Fibroblast of pulmonary artery (primary cell): Measurements from ENCODE around the gene SMC1B.

Experiments
- DNase-seq: peaks from one replicate; pipeline ENCODE4 v3.0.0-alpha.2; 2010; ENCODE audit warnings: low read depth
- H3K4me3 ChIP-seq: replicated peaks from 2 replicates; pipeline ENCODE4 v1.5.1; 2011; ENCODE audit warnings: low read depth, mild to moderate bottlenecking, control low read depth, low read length, moderate library complexity
- TF ChIP-seq, protein P1 (sequence below): IDR thresholded peaks from 2 replicates; pipeline ENCODE4 v1.5.1; 2011; ENCODE audit warnings: mild to moderate bottlenecking, control low read depth, low read length, inconsistent platforms; ENCODE audit errors: missing control alignments

SMC1B gene

DNA sequence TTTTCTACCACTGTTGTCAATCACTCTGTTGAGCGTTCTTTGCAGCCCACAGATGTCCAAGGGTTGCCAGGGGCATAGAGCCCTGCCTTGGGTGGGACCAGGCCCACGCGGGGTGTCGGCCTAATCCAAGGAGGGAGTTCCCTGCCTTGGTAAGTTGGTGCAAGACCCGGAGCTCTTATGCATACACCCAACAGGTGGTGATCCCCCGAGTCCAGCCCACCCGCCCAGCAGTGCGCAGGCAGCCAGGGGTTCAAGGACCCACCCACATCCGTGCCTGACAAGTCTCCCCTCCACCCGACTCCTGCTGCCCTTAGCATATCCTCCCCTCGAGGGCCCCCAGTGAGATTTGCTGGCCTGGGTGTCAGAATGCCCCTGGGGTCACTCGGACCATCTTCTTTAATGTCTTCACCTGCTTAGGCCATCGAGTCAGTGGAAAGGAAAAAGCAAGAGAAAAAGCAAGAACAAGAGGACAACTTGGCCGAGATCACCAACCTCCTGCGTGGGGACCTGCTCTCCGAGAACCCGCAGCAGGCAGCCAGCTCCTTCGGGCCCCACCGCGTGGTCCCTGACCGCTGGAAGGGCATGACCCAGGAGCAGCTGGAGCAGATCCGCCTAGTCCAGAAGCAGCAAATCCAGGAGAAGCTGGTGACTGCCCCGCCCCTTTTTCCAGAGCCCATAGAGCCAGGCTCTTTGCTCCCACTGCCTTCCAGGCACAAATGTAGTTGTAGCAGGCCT, 12.3 kb upstream of the SMC1B start:
- DNase-seq: no peak
- no peak overlapping the region for H3K4me3 ChIP-seq
- TF ChIP-seq, protein P1, sequence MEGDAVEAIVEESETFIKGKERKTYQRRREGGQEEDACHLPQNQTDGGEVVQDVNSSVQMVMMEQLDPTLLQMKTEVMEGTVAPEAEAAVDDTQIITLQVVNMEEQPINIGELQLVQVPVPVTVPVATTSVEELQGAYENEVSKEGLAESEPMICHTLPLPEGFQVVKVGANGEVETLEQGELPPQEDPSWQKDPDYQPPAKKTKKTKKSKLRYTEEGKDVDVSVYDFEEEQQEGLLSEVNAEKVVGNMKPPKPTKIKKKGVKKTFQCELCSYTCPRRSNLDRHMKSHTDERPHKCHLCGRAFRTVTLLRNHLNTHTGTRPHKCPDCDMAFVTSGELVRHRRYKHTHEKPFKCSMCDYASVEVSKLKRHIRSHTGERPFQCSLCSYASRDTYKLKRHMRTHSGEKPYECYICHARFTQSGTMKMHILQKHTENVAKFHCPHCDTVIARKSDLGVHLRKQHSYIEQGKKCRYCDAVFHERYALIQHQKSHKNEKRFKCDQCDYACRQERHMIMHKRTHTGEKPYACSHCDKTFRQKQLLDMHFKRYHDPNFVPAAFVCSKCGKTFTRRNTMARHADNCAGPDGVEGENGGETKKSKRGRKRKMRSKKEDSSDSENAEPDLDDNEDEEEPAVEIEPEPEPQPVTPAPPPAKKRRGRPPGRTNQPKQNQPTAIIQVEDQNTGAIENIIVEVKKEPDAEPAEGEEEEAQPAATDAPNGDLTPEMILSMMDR: no peak

DNA sequence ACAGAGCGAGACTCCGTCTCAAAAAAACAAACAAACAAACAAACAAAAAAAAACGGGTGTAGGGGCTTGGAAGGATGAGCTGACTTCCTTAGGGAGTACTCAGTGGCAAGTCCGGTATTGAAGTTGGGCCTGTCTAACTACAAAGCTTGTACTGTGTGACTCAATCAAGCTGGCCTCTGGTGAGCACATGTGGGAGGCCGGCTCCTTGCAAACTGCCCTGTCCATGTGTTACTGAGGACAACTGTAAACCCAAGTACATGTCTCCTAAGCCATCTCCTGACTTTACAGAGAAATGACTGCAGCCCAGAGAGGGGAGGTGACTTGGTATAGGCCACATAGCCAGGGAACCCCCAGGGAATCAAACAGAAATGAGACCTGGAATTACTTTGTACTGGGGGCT, 11.7 kb upstream of the SMC1B start:
- TF ChIP-seq, protein P1: no peak

DNA sequence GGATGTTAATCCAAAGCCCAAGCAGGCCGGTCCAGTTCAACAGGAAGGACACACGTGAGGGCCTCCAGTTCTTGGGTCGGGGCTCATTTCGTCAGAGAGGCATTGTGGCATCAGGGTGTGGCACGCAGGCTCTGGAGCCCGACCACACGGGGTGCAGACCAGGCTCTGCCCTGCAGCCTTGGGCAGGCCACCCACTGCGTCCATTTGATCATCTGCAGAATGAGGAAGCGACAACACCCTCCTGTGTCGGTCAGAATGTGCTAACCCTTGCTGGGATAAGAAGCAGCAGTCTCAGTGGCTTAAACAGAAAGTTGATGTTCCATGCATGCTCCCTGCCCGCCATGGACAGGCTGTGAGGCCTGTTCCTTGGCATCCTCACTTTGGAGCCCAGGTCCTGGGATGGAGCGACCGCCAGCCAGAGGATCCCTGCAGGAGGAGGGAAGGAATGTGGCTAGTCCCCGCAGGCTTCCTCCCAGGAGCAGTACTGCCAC, 10.9 kb upstream of the SMC1B start:
- no peak overlapping the region for H3K4me3 ChIP-seq
- TF ChIP-seq, protein P1: no peak
- no peak for DNase-seq

More for the DNA sequence above, 11.7 kb upstream of the SMC1B start:
- peak; percentile 29 for DNase-seq
- no peak overlapping the region for H3K4me3 ChIP-seq

DNA sequence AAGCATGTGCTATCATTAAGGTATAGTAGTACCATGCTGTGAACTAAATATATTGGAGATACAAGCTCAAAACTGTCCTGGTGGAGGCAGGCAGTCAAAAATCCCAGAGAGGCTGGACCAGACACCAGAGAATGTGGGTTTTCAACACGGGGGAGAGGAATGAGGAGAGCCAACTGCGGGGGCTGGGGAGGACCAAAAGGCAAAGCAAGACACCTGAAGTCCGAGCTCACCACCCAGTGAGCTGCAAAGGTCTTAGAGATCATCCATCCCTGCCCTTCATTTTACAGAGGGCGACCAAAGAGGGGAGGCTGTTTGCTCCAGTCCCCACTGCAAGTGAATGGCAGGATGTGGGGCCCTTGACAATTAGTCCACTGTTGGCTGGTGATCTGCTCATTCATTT, 10.1 kb upstream of the SMC1B start:
- H3K4me3 ChIP-seq: no peak overlapping the region
- no peak for DNase-seq
- TF ChIP-seq, protein P1: no peak

DNA sequence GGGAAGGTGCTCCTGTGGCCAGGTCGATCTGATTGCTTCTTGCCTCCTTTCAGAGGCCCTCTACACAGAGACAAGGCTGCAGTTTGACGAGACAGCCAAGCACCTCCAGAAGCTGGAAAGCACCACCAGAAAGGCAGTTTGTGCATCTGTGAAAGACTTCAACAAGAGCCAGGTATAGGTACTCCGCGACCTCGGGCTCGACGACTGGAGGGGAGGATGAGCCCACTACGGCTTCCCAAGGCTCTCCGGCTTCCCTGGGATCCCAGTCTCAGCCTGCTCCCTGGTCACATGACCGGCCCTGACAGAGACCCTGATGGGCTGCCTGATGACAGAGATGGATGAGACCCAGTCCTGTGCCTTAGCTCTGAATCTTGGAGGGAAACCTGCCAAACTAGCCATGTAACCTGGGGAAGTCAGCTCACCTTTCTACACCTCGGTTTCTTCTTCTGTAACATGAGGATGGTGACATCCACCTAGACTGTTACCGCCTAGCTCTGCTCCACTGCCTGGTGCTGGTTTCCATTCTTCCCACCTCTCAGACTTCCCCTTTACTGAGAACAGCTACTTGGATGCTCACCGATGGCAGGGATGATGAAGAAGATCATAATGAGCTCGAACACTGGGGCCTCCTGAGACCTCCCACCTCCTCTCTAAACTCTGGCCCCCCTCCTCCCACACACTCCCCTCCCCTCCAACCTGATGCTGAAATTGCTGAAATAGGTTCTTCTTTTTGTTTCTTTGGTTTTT, 9.0 kb upstream of the SMC1B start:
- no peak overlapping the region for H3K4me3 ChIP-seq
- DNase-seq: no peak
- TF ChIP-seq, protein P1: no peak

DNA sequence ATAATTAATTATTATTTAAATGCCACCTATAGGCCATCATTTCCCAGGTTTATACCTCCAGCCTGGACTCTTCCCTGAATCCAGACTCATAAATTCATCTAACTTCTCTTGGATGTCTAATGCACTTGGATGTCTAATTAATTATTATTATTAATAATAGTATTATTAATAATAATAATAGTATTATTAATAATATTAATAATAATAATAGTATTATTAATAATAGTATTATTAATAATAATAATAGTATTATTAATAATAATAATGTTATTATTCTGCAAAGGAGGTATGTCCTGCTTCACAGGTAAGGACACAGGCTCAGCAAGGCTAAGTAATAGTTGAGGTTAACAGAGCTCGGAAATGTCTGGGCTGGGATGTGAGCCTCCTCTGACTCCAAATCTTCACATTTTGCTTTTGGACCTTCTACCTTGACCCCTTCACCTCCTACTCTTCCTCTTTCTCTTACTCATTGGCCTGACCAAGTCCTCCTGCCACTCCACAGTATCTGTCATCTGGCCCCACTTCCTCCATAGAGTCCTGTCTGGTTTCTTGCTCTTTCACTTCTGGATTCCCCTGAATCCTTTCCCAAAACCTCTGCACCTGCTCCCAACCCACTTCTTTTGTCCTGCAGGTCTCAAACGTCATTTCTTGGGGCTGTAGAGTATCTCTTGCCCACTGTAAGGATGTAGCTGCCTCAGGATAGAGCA, 8.1 kb upstream of the SMC1B start:
- no peak overlapping the region for H3K4me3 ChIP-seq
- TF ChIP-seq, protein P1: no peak
- no peak for DNase-seq
